ENCODE data around the gene TECTB. TPM values are rescaled to one million over a fixed set of nuclear protein-coding genes. Genes with fewer than 3 reads are reported as not detected.
A peak's percentile ranks its signal among the peaks of the same experiment; 100 is the strongest.

TECTB gene
- total RNA-seq, 1 donor, result not detected

DNA sequence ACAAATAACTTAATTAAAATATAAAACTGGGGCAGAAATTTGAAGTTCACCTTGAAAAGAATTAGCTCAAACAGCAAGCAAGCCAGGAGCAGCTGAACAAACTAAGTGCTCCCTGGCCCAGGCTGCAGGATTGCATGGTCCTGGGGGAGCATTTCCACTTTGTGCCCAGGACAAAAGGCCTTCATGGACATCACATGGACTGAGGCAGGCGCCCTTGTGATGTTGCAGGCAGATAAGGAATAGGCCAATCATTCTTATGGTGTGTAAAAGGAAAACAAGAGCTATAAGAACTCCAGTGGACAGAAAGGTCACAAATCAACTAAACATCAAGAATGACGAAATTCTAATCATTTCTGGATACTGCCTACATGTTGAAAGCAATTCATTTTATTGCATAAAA is 17.5 kb upstream of the TECTB start:
- DNase-seq (ENCODE audit: low read depth), result peak; percentile 24

GRCh38 chr10:112269266-112269665 is 13.9 kb upstream of the TECTB start:
- no peak for DNase-seq (ENCODE audit: low read depth)
- no peak for TF ChIP-seq CTCF (IDR thresholded peaks at IDR 0.05; ENCODE audit: insufficient read depth, low read depth, low read length)
- H3K4me3 ChIP-seq (ENCODE audit: low read depth, low read length), result no peak overlapping the region

More for the DNA sequence above, 17.5 kb upstream of the TECTB start:
- no peak for TF ChIP-seq CTCF (IDR thresholded peaks at IDR 0.05; ENCODE audit: insufficient read depth, low read depth, low read length)
- H3K4me3 ChIP-seq (ENCODE audit: low read depth, low read length), result no peak overlapping the region

DNA sequence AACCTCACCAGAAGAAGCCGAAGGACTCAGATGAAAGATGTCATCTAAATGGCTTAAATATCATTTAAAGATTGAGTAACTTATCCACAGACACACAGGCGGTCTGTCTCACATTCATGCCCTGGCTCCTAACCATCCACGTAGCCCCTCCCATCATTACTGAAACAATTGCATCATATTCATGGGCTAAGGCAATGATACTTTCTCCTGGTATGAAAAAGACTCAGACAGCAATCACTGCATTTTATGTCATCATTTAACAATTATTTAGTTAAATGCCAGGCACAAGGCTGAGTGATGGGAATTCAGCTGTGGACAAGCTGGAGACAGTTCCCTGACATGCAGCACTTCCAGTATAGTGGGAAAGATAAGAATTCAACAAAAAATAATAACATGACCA is 11.2 kb upstream of the TECTB start:
- H3K4me3 ChIP-seq (ENCODE audit: low read depth, low read length), result no peak overlapping the region
- no peak for TF ChIP-seq CTCF (IDR thresholded peaks at IDR 0.05; ENCODE audit: insufficient read depth, low read depth, low read length)
- peak; percentile 41 for DNase-seq (ENCODE audit: low read depth)

DNA sequence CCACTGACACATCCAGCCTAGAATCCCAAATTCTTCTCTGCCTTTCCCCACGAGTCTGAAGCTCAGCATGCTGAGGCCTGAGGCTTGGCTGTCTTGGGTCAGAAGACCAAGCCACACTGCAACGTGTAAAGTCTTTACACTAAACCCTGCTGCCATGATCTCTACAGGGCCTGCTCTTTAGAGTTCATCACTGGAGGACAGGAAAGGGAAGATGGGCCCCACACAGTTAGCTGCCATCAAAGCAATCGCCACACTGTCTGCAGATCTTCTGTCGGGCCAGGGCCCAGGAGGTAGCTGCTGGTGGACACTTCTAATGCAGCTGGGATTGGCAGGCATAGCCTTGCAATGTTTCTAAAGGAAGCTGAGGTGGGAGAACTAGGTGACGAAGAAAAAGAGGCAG is 8.4 kb upstream of the TECTB start:
- no peak for TF ChIP-seq CTCF (IDR thresholded peaks at IDR 0.05; ENCODE audit: insufficient read depth, low read depth, low read length)
- no peak overlapping the region for H3K4me3 ChIP-seq (ENCODE audit: low read depth, low read length)

DNA sequence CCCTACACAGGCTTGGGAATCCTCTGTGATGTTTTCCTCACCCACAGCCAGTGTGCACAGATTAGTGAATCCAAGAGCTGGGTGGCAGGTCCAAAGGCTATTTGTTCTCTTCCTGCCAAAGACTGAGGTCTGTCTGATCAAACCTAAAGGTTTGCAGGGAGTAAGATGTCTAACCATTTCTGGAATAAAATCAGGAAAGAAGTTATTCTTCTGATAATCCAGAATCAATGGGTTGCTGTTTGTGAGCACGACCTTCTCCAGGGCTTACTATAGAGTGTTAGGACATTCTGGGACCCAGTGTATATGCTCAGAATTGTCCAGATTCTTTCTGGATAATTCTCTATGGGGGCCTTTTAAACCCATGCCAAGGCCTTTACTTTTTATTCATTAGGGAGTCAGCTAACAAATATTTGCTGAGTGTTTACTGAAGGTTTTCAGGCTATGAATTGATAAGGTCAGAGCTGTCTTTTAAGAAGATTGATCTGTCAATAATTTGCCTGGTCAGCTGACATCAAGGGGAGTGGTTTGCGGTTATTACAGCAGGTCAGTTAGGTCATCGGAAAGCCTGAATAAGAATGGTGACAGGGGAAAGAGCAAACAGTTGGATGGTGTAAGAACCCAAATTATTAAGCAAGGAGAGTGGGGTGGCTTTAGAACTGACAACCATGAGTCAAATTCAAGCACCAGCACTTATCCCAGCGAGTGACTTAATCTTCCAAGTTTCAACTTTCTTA is 7.5 kb upstream of the TECTB start:
- no peak for TF ChIP-seq CTCF (IDR thresholded peaks at IDR 0.05; ENCODE audit: insufficient read depth, low read depth, low read length)
- no peak overlapping the region for H3K4me3 ChIP-seq (ENCODE audit: low read depth, low read length)
- no peak for DNase-seq (ENCODE audit: low read depth)

More for the DNA sequence above, 8.4 kb upstream of the TECTB start:
- no peak for DNase-seq (ENCODE audit: low read depth)

DNA sequence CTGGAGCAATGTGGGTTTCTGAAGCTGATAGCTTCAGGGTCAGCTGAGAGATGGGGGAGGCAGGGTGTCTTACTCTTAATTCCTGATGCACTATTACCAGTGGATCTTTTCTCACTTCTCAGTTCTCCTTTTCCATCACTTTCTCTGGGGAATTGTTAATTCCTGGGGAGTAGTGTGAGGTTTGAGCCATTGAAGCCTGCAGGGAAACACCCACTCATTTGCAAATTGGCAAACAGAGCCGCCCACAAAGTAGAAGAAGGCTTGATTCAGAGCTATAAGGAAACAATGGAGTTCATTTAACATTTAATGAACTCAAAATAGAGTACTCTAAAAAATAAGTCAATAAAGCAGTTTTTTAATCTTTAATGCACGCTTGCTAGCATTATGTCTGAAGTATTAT is 4.3 kb upstream of the TECTB start:
- H3K4me3 ChIP-seq (ENCODE audit: low read depth, low read length), result no peak overlapping the region
- no peak for DNase-seq (ENCODE audit: low read depth)
- no peak for TF ChIP-seq CTCF (IDR thresholded peaks at IDR 0.05; ENCODE audit: insufficient read depth, low read depth, low read length)

DNA sequence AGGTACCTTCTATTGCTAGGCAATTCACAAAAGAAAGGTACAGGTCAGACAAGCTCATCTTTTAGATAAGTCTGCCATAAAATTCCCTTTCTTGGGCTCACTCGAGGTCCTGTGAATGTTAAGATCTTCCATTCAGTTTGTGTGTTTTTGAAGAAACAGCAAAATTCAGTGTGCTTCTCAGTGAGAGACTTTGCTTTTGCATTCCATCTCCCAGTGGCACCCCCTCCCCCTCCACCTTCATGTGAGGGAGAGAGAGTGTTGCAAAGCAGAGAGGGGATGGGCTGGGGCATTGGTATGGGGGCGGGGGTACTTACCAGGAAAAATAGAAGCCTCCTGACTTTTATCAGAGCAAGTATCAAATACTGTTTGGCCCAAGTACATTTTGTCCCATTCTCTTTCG is 3.8 kb upstream of the TECTB start:
- H3K4me3 ChIP-seq (ENCODE audit: low read depth, low read length), result no peak overlapping the region
- no peak for DNase-seq (ENCODE audit: low read depth)
- no peak for TF ChIP-seq CTCF (IDR thresholded peaks at IDR 0.05; ENCODE audit: insufficient read depth, low read depth, low read length)
